ENCODE measurements around the gene SLC12A9. TPM values are rescaled to one million over a fixed set of nuclear protein-coding genes. Genes with fewer than 3 reads are reported as not detected.
A peak's percentile ranks its signal among the peaks of the same experiment; 100 is the strongest.

SLC12A9 gene
- total and polyA plus RNA-seq, 2 of the 4 experiments (the other 2 are of a cell fraction): 4.5 to 16.2 TPM

GRCh38 chr7:100874577-100875355, 22.3 kb downstream of the SLC12A9 start, which contains the start of gene SRRT:
TSS of gene SRRT (plus strand) at chr7:100875103. CDS start at chr7:100875591, 488 bp downstream.
- Histone ChIP-seq H2BK5ac (ENCODE audit: low read depth, low read length, poor library complexity, severe bottlenecking) (peak within 1 kb of the TSS; percentile 96), H4K91ac (ENCODE audit: insufficient read depth, low read depth, low read length) (peak within 1 kb of the TSS; percentile 91), H2BK20ac (ENCODE audit: low read depth, low read length) (no peak within 1 kb of the TSS), H3K4ac (ENCODE audit: low read depth, low read length) (peak within 1 kb of the TSS; percentile 93), H4K5ac (ENCODE audit: low read depth, low read length) (peak within 1 kb of the TSS; percentile 97), H3K9me1 (ENCODE audit: insufficient read depth, low read length) (peaks cover 5% of the 10 kb centered on the region; the same call in 1 of the 2 replicates), H2BK15ac (ENCODE audit: low read depth, low read length) (no peak within 1 kb of the TSS), H3K27me3 (ENCODE audit: control insufficient read depth, insufficient read depth, low read length) (no peaks in the 10 kb centered on the region), H3K9ac (ENCODE audit: low read depth, low read length) (peak within 1 kb of the TSS; percentile 97), H3K56ac (ENCODE audit: extremely low read depth, insufficient read depth, low read length) (peak within 1 kb of the TSS; percentile 80), H2AK5ac (ENCODE audit: low read depth, low read length) (peak within 1 kb of the TSS; percentile 99), H3K14ac (replicated peaks; ENCODE audit: low read depth, low read length) (peak within 1 kb of the TSS; percentile 97), H3K36me3 (ENCODE audit: control insufficient read depth, insufficient read depth, low read length) (peaks cover 50% of the 10 kb centered on the region), H3K4me3 (ENCODE audit: insufficient read depth, low read depth, low read length) (peak within 1 kb of the TSS; percentile 76), H3K4me1 (ENCODE audit: control insufficient read depth, insufficient read depth, low read length) (peaks cover 9% of the 10 kb centered on the region), H2AFZ (replicated peaks; ENCODE audit: low read length, poor library complexity) (peak within 1 kb of the TSS; percentile 98), H3K9me3 (ENCODE audit: control insufficient read depth, insufficient read depth, low read length) (no peaks in the 10 kb centered on the region), H3K23ac (ENCODE audit: low read depth, low read length) (peak within 1 kb of the TSS; percentile 92), H4K8ac (ENCODE audit: low read depth in 2 of 2, low read length in 2 of 2) (peak within 1 kb of the TSS; percentile 97 to 99), H3K27ac (ENCODE audit: insufficient read depth, low read length) (peak within 1 kb of the TSS; percentile 99), H3K79me1 (ENCODE audit: low read depth in 1 of 2, low read length in 2 of 2) (peaks cover 12 to 45% of the 10 kb centered on the region in 2 experiments), H4K20me1 (ENCODE audit: insufficient read depth, low read length) (peaks cover 39% of the 10 kb centered on the region), H2AK9ac (replicated peaks; ENCODE audit: low read depth, low read length, poor library complexity) (peak within 1 kb of the TSS; percentile 95), H3K18ac (ENCODE audit: low read depth, low read length) (peak within 1 kb of the TSS; percentile 66; the same call in 1 of the 2 replicates), H3K4me2 (ENCODE audit: low read depth, low read length) (peak within 1 kb of the TSS; percentile 96), H2BK120ac (ENCODE audit: low read depth, low read length) (peak within 1 kb of the TSS; percentile 56)
- intact Hi-C loops (cut with micrococcal nuclease) (no loop called here), in situ Hi-C loops (cut with MboI; ENCODE audit: low sequenced_read_pairs) (loop anchor here (25.0 kb wide), 2 partner anchors 287 to 412 kb away; partner anchors contain the start of genes FBXO24, LRCH4 and SPACDR), dilution Hi-C loops (cut with HindIII; ENCODE audit: low sequenced_read_pairs, unreplicated experiment) (no loop called here)
- peak; percentile 93 for TF ChIP-seq POLR2A (IDR thresholded peaks at IDR 0.05; ENCODE audit: low read depth, low read length)
- TF ChIP-seq FOS (IDR thresholded peaks at IDR 0.05; ENCODE audit: low read depth, low read length): no peak
- TF ChIP-seq CTCF (conservative IDR thresholded peaks at IDR 0.05; ENCODE audit: low read depth, low read length): 0 out of 2 replicates have a peak, but pooled peaks have one; percentile 24
- peak; percentile 25; the same call in 1 of the 2 replicates for TF ChIP-seq MXI1 (IDR thresholded peaks at IDR 0.05; ENCODE audit: borderline replicate concordance, low read depth, low read length)
- TF ChIP-seq MAZ (IDR thresholded peaks at IDR 0.05; ENCODE audit: borderline replicate concordance, low read depth, low read length): peak; percentile 78; the same call in 1 of the 2 replicates
- TF ChIP-seq CHD1 (IDR thresholded peaks at IDR 0.05; ENCODE audit: low read depth, low read length): no peak
- POLR2A ChIA-PET (ENCODE audit: unreplicated experiment): interaction anchor here (0.7 to 1.8 kb wide), 7 partner anchors 12 to 290 kb away, joined by 3 to 15 read pairs (median 4); partner anchors contain the start of genes ACHE, POP7, SLC12A9 and UFSP1
- peak; percentile 98 for ATAC-seq (ENCODE audit: low read depth)
- peak; percentile 97 for DNase-seq
- no TSS peak for BruUV-seq (replicated peaks)
- CTCF ChIA-PET: interaction anchor here (0.8 kb wide), 1 partner anchor 1595 kb away, joined by 3 read pairs; no protein-coding TSS in a partner anchor
- WGBS, 2 experiments (ENCODE audit: extremely low coverage in 2 of 2, insufficient read length in 1 of 2): 1% methylated on average over 54 of the region's 79 CpGs; no CpG with 5 or more reads in 1 of the 2 experiments

Measured in IMR-90 (cell line).